DOHH2 (cell line): ENCODE data around the gene AQP1.

Experiments used
- H3F3A ChIP-seq: fragments of 200-600 bp; sonication (generic), shearing (Covaris generic); 2 replicates; pipeline ENCODE4 v1.6.0; 2016; ENCODE audit warnings: antibody characterized with exemption, mild to moderate bottlenecking; ENCODE audit not compliant: control insufficient read depth, insufficient read depth
- H3K27ac ChIP-seq: fragments of 200-600 bp; sonication (generic); 2 replicates; pipeline ENCODE4 v1.5.1; 2014; ENCODE audit warnings: low read depth, mild to moderate bottlenecking, low read length, moderate library complexity
- H3K27me3 ChIP-seq: fragments of 200-600 bp; sonication (generic); 2 replicates; pipeline ENCODE4 v1.6.1; 2014; ENCODE audit warnings: mild to moderate bottlenecking, low read length, mixed read lengths; ENCODE audit not compliant: control insufficient read depth
- H3K36me3 ChIP-seq: fragments of 200-600 bp; sonication (generic); 2 replicates; pipeline ENCODE4 v1.6.1; 2014; ENCODE audit warnings: mild to moderate bottlenecking, low read length, moderate library complexity, mixed read lengths; ENCODE audit not compliant: control insufficient read depth
- H3K4me1 ChIP-seq: fragments of 200-600 bp; sonication (generic); 2 replicates; pipeline ENCODE4 v1.6.1; 2014; ENCODE audit warnings: mild to moderate bottlenecking, low read length, mixed read lengths; ENCODE audit not compliant: control insufficient read depth
- H3K4me2 ChIP-seq: fragments of 200-600 bp; sonication (generic); 2 replicates; pipeline ENCODE4 v1.6.0; 2014; ENCODE audit warnings: mild to moderate bottlenecking, low read length, moderate library complexity
- H3K4me3 ChIP-seq: fragments of 200-600 bp; sonication (generic); 2 replicates; pipeline ENCODE4 v1.5.1; 2014; ENCODE audit warnings: mild to moderate bottlenecking, low read length, mixed read lengths
- H3K79me2 ChIP-seq: fragments of 200-600 bp; sonication (generic); 2 replicates; pipeline ENCODE4 v1.6.1; 2014; ENCODE audit warnings: mild to moderate bottlenecking, low read length, mixed read lengths; ENCODE audit not compliant: control insufficient read depth
- H3K9me2 ChIP-seq: fragments of 200-600 bp; sonication (generic); replicated peaks from 2 replicates; pipeline ENCODE4 v1.6.1; 2014; ENCODE audit warnings: mild to moderate bottlenecking, low read length, mixed read lengths; ENCODE audit not compliant: control insufficient read depth
- H3K9me3 ChIP-seq: fragments of 200-600 bp; sonication (generic); 2 replicates; pipeline ENCODE4 v1.6.1; 2014; ENCODE audit warnings: antibody characterized with exemption, low read length, mixed read lengths; ENCODE audit not compliant: control insufficient read depth, insufficient read depth
- H4K20me1 ChIP-seq: fragments of 200-600 bp; sonication (generic); 2 replicates; pipeline ENCODE4 v1.6.0; 2014; ENCODE audit warnings: low read depth, mild to moderate bottlenecking, antibody characterized with exemption, low read length, moderate library complexity; ENCODE audit not compliant: control insufficient read depth, insufficient read depth
- EZH2phosphoT487 ChIP-seq: fragments of 200-600 bp; sonication (generic); IDR thresholded peaks from 2 replicates; pipeline ENCODE4 v1.6.1; 2017; ENCODE audit warnings: borderline replicate concordance, mild to moderate bottlenecking, antibody characterized with exemption, low read length, moderate library complexity, mixed read lengths
- TF ChIP-seq, protein P1 (sequence below): fragments of 200-600 bp; sonication (generic); IDR thresholded peaks from one replicate; pipeline ENCODE4 v1.5.1; 2014; ENCODE audit warnings: antibody characterized with exemption, mild to moderate bottlenecking, low read depth, low read length; ENCODE audit not compliant: poor library complexity, severe bottlenecking

AQP1 gene

DNA sequence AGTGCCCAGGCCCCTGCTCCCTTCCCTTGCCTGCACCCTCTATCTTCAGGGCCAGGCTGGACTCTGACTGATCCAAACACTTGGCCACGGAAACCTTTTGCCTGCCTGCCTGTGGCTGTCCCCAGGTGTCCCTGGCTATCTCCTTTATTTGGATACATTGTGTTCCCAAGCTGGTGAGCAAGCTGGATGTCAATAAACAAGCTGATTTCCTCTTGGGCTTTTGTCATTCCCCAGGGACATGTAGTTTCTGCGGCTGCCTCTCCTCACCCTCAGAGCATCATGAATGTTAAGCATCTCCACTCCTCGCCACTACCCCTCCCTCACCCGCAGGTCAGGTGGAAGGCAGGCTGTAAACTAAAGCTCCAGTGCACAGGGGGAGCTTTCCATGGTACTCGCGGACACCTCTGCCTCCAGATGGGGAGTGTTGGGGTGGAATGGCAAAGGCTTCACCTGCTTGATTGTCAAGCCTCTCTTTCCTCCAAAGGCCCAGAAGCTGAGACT, 59.0 kb downstream of the AQP1 start:
- no peaks in the 10 kb centered on the region for H3K36me3 ChIP-seq
- H3K79me2 ChIP-seq: no peaks in the 10 kb centered on the region
- H3K27ac ChIP-seq: no peak overlapping the region
- peaks cover 3% of the 10 kb centered on the region; the same call in 1 of the 2 replicates for H3K27me3 ChIP-seq
- no peaks in the 10 kb centered on the region for H3K9me3 ChIP-seq
- H3K4me1 ChIP-seq: peaks cover 20% of the 10 kb centered on the region
- TF ChIP-seq, protein P1, sequence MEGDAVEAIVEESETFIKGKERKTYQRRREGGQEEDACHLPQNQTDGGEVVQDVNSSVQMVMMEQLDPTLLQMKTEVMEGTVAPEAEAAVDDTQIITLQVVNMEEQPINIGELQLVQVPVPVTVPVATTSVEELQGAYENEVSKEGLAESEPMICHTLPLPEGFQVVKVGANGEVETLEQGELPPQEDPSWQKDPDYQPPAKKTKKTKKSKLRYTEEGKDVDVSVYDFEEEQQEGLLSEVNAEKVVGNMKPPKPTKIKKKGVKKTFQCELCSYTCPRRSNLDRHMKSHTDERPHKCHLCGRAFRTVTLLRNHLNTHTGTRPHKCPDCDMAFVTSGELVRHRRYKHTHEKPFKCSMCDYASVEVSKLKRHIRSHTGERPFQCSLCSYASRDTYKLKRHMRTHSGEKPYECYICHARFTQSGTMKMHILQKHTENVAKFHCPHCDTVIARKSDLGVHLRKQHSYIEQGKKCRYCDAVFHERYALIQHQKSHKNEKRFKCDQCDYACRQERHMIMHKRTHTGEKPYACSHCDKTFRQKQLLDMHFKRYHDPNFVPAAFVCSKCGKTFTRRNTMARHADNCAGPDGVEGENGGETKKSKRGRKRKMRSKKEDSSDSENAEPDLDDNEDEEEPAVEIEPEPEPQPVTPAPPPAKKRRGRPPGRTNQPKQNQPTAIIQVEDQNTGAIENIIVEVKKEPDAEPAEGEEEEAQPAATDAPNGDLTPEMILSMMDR: no peak
- TF ChIP-seq EZH2phosphoT487: no peak
- H3K4me2 ChIP-seq: no peak overlapping the region
- no peak overlapping the region for H3K4me3 ChIP-seq
- no peaks in the 10 kb centered on the region for H4K20me1 ChIP-seq
- H3F3A ChIP-seq: no peaks in the 10 kb centered on the region
- H3K9me2 ChIP-seq: no peaks in the 10 kb centered on the region

DNA sequence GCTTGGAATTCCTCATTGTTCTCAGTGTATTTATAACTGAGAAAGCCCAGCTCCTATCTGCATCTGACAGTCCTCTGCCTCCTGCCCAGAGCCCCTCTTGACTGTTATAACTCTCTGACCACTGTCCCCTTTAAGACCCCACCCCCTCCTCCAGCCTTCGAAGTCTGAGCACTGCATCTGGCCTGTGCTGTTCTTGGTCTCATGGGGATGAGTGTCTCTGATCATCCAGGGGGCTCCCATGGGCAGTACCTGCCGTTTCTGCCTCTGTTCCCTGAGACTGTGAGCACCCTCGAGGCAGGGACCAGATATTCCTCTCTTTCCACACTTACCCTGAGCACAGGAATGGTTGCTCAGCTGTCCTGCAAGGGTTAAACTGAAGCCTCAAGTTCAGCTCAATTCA, 59.8 kb downstream of the AQP1 start:
- Histone ChIP-seq H3K79me2 (no peaks in the 10 kb centered on the region), H3K9me2 (no peaks in the 10 kb centered on the region), H3K9me3 (no peaks in the 10 kb centered on the region), H3F3A (no peaks in the 10 kb centered on the region), H3K27me3 (peaks cover 3% of the 10 kb centered on the region; the same call in 1 of the 2 replicates), H4K20me1 (no peaks in the 10 kb centered on the region), H3K4me2 (no peak overlapping the region), H3K27ac (no peak overlapping the region), H3K4me1 (peaks cover 20% of the 10 kb centered on the region), H3K4me3 (no peak overlapping the region), H3K36me3 (no peaks in the 10 kb centered on the region)
- TF ChIP-seq, protein P1: no peak
- no peak for TF ChIP-seq EZH2phosphoT487

DNA sequence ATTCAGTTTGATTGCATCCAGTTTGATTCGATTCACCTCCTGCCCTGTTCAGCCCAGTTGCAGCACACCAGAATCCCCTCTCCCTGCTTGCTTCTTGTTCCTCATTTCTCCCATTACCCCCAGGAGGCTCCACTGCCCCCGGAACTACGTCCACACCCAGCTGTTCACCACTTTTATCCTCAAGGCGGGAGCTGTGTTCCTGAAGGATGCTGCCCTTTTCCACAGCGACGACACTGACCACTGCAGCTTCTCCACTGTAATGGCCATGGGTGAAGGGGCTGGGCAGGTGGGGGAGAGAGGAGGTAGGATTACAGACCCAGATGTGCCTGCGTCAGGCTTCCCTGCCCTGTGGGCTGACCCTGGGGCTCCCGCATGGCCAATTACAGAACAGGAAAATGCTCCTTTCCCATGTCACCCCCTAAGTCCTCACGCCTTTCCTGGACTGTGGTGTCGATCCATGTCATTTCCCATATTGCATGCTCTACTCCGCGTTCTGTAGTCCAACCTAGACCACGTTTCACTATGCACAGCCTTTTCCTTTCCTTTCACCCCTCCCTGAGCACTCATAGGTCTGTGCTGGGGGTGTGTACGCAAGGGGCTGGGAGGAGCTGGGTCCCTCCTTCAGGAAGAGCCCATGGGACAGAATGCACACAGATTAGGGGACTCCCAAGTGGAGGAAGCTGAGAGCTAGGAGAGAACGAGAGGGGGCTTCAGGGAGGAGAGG, 60.3 kb downstream of the AQP1 start:
- Histone ChIP-seq H3K4me1 (peaks cover 20% of the 10 kb centered on the region), H3K9me2 (no peaks in the 10 kb centered on the region)

More for the DNA sequence above, 60.3 kb downstream of the AQP1 start:
- H3K27ac ChIP-seq: no peak overlapping the region
- H3K36me3 ChIP-seq: no peaks in the 10 kb centered on the region
- H3K4me3 ChIP-seq: no peak overlapping the region
- no peaks in the 10 kb centered on the region; the same call in 1 of the 2 replicates for H4K20me1 ChIP-seq
- TF ChIP-seq, protein P1: no peak
- no peak for TF ChIP-seq EZH2phosphoT487
- H3K79me2 ChIP-seq: no peaks in the 10 kb centered on the region
- peaks cover 3% of the 10 kb centered on the region; the same call in 1 of the 2 replicates for H3K27me3 ChIP-seq
- no peak overlapping the region for H3K4me2 ChIP-seq
- H3K9me3 ChIP-seq: no peaks in the 10 kb centered on the region
- no peaks in the 10 kb centered on the region for H3F3A ChIP-seq
